Brain microvascular endothelial cell (primary cell): Measurements from ENCODE around the gene FGF12.

Source experiments
- DNase-seq: peaks from one replicate; pipeline ENCODE4 v3.0.0-alpha.2; 2020
- H3K27ac ChIP-seq: fragments of 250-450 bp; sonication (Bioruptor Pico); 2 replicates; pipeline ENCODE4 v1.5.1; 2020; ENCODE audit warnings: mild to moderate bottlenecking, moderate library complexity
- H3K27me3 ChIP-seq: fragments of 250-450 bp; sonication (Bioruptor Pico); replicated peaks from 2 replicates; pipeline ENCODE4 v1.5.1; 2020; ENCODE audit warnings: mild to moderate bottlenecking
- H3K36me3 ChIP-seq: fragments of 250-450 bp; sonication (Bioruptor Pico); replicated peaks from 2 replicates; pipeline ENCODE4 v1.5.1; 2020; ENCODE audit warnings: mild to moderate bottlenecking
- H3K4me3 ChIP-seq: 2 replicates; pipeline ENCODE4 v1.5.1; 2011; ENCODE audit warnings: low read depth, mild to moderate bottlenecking, control low read depth, low read length, moderate library complexity
- in situ Hi-C: cut with HindIII; loops from 2 replicates; pipeline ENCODE4 v1.10.0; 2017; ENCODE audit warnings: low sequenced_read_pairs, low pct_ligation_motif_present
- TF ChIP-seq, protein P1 (sequence below): IDR thresholded peaks from 2 replicates; pipeline ENCODE4 v1.5.1; 2011; ENCODE audit warnings: low read depth, mild to moderate bottlenecking, moderate library complexity, low read length, control low read depth, inconsistent platforms; ENCODE audit errors: missing control alignments

Gene FGF12

DNA sequence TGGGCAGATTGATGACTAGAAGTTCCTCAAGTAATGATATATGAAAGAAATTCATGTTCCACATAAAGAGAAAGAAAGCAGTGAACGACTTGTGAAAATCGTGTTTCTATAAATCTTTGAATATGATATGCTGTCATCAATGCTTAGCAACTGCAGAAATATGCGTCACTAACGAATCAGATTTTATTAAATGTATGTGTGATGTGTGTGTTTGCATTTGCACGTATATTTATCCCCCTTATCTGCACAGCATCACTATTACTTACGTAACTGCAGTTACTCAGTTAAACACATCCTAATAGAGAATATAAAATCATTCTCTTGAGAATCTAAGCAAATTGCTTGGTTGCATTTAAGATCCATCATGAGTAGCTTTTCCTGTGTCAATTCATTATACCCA, 468.6 kb downstream of the FGF12 start:
- Histone ChIP-seq H3K4me3 (no peak overlapping the region), H3K36me3 (no peaks in the 10 kb centered on the region), H3K27me3 (no peaks in the 10 kb centered on the region), H3K27ac (no peak overlapping the region)
- in situ Hi-C loops = no loop called here
- DNase-seq = no peak
- TF ChIP-seq, protein P1, sequence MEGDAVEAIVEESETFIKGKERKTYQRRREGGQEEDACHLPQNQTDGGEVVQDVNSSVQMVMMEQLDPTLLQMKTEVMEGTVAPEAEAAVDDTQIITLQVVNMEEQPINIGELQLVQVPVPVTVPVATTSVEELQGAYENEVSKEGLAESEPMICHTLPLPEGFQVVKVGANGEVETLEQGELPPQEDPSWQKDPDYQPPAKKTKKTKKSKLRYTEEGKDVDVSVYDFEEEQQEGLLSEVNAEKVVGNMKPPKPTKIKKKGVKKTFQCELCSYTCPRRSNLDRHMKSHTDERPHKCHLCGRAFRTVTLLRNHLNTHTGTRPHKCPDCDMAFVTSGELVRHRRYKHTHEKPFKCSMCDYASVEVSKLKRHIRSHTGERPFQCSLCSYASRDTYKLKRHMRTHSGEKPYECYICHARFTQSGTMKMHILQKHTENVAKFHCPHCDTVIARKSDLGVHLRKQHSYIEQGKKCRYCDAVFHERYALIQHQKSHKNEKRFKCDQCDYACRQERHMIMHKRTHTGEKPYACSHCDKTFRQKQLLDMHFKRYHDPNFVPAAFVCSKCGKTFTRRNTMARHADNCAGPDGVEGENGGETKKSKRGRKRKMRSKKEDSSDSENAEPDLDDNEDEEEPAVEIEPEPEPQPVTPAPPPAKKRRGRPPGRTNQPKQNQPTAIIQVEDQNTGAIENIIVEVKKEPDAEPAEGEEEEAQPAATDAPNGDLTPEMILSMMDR = no peak

DNA sequence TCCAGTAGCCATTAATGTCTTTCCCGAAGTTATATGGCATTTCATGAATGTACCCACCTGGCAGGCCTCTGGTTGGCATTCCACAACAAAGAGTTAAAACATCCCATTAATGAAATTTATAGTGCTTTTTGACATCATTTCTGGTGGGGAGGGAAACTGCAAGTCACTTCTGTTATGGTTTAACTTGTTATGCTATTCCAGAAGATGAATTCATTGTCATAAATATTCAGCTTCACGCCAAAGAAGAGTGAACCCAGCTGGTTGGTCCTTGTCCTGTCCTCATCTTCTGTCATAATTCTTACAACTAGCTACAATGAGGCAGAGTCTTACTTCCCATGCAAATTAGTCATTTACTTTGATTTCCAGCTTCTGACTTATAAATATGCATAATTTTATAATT, 471.5 kb downstream of the FGF12 start:
- DNase-seq = no peak
- TF ChIP-seq, protein P1 = no peak
- Histone ChIP-seq H3K36me3 (no peaks in the 10 kb centered on the region), H3K4me3 (no peak overlapping the region), H3K27me3 (no peaks in the 10 kb centered on the region), H3K27ac (no peak overlapping the region)
- in situ Hi-C loops = no loop called here

DNA sequence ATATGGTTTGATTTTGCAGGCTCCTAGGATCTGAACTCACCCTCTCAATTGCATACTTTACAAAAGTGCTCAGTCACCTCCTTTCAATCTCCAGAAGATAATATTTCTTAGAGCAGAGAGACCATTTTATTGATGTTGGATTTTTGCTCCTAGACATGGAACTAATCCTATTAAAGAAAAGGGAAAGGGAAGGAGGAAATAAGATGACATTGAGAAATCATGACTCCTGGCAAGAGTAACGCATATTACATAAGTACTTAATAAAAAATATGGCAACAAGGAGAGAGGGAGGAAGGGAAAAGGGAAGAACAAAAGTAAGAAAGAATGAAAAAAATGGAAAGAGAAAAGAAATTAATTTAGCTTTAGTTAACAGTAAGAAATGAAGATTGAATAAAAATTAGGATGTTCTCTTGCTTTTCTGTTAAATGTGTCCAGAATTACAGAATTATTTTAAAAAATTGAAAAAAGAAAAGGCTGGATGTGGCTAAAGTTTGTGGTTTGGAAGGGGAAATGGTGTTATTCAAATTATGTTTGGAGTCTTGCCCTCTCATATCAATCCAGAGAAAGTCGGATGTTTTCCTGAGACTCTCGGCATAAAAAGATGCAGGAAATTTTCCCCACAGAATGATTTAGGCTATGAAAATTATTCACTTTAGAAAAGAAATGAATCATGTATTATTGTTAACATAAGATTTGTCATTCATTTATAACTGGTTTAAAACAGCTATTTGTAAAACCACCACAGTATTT, 474.0 kb downstream of the FGF12 start:
- Histone ChIP-seq H3K27ac (no peak overlapping the region), H3K36me3 (no peaks in the 10 kb centered on the region), H3K4me3 (no peak overlapping the region), H3K27me3 (no peaks in the 10 kb centered on the region)
- in situ Hi-C loops = no loop called here
- TF ChIP-seq, protein P1 = no peak
- no peak for DNase-seq

DNA sequence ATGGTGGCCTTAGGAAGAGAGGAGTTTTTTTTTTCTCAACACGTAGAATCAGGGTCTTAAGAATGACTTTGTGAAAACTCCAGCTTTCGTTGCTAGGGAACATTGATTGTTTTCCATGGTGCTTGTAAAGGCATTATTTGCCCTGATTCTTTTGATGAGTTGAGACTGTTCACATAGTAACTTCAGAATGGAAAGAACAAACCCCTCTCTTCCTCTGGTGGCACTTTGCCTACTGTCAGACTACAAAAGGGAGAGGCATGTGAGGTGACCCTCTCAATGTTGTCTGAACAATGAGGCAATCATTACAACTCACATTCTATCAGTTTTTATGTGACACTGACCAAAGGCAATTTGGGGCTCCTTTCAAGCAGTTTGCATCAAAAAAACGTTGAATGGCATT, 477.8 kb downstream of the FGF12 start:
- in situ Hi-C loops = no loop called here
- no peak overlapping the region for H3K4me3 ChIP-seq
- TF ChIP-seq, protein P1 = no peak
- no peaks in the 10 kb centered on the region for H3K36me3 ChIP-seq
- no peaks in the 10 kb centered on the region for H3K27me3 ChIP-seq
- no peak for DNase-seq
- H3K27ac ChIP-seq = no peak overlapping the region

DNA sequence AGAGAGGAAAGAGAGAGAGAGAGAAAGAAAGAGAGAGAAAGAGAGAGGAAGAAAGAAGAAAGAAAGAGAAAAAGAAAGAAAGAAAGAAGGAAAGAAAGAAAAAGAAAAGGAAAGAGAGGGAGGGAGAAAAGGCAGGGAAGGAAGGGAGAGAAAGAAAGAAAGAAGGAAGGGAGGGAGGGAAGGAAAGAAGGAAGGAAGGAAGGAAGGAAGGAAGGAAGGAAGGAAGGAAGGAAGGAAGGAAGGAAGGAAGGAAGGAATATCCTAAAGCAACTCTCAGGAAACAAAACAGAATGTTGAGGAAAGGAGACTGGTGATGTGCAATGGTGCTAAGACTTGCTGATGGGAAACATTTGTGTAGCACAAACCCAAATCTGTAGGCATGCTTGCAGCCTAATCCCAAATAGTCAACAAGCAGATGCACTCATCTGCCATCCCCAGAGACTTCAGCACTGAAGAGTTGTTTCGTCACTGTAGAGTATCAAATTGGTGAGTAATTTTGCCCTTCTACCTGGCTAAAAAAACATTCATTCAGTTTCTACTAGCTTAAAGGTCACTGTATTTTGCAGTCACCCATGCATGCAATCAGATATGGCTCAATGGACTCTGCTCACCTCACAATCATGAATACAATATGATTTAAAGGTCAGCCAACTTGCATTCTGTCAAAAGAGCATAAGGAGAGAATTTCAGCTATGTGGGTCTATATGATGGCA, 480.3 kb downstream of the FGF12 start:
- H3K27me3 ChIP-seq = no peaks in the 10 kb centered on the region
- H3K36me3 ChIP-seq = no peaks in the 10 kb centered on the region
- no peak overlapping the region for H3K4me3 ChIP-seq
- in situ Hi-C loops = no loop called here
- no peak for DNase-seq
- TF ChIP-seq, protein P1 = no peak
- no peak overlapping the region for H3K27ac ChIP-seq
